DOHH2 (cell line): ENCODE measurements around the gene LATS1.

Source experiments
- EZH2phosphoT487 ChIP-seq: fragments of 200-600 bp; sonication (generic); IDR thresholded peaks from 2 replicates; pipeline ENCODE4 v1.6.1; 2017; ENCODE audit warnings: borderline replicate concordance, mild to moderate bottlenecking, antibody characterized with exemption, low read length, moderate library complexity, mixed read lengths
- TF ChIP-seq, protein P1 (sequence below): fragments of 200-600 bp; sonication (generic); IDR thresholded peaks from one replicate; pipeline ENCODE4 v1.5.1; 2014; ENCODE audit warnings: antibody characterized with exemption, mild to moderate bottlenecking, low read depth, low read length; ENCODE audit not compliant: poor library complexity, severe bottlenecking

DNA sequence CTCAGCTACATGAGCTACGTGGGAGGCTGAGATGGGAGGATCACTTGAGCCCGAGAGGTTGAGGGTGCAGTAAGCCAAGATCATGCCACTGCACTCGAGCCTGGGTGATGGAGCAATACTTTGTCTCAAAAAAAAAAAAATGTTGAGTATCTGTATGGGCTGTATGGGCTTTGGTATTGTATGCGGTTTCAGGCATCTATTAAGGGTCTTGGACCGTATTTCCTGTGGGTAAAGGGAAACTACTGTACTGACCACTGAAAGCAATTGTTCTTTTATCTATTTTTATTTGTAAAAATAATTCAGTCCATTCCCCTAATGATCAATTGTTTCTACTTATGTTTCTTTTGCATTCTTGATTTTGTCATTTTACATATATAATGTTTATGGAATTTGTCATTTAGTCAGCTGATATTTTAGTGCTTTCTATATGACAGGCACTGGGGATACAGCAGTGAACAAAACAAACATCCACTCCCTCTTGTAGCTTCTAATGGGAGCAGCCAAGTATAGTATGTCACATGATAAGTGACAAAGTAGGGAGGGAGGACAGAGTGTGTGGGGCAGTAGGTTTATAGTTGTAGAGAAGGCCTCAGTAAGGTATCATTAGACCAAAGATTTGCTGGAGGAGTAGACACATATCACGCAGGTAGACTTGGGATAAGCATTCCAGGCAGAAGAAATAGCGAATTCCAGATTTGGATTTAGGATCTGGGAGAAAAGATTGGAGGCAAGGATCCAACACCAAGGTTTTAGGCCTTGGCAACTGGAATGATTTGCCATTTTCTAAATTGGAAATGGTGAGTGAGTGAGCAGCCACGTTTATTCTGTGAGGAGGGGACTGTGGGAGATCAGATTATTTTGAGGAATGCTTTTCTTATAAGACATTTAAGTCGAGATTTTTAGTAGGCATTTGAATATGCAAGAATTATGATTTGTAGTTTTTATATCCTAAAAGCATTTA, 37.7 kb upstream of the LATS1 start:
- TF ChIP-seq, protein P1, sequence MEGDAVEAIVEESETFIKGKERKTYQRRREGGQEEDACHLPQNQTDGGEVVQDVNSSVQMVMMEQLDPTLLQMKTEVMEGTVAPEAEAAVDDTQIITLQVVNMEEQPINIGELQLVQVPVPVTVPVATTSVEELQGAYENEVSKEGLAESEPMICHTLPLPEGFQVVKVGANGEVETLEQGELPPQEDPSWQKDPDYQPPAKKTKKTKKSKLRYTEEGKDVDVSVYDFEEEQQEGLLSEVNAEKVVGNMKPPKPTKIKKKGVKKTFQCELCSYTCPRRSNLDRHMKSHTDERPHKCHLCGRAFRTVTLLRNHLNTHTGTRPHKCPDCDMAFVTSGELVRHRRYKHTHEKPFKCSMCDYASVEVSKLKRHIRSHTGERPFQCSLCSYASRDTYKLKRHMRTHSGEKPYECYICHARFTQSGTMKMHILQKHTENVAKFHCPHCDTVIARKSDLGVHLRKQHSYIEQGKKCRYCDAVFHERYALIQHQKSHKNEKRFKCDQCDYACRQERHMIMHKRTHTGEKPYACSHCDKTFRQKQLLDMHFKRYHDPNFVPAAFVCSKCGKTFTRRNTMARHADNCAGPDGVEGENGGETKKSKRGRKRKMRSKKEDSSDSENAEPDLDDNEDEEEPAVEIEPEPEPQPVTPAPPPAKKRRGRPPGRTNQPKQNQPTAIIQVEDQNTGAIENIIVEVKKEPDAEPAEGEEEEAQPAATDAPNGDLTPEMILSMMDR, result no peak
- no peak for TF ChIP-seq EZH2phosphoT487
